SIG-M5 treated with dmso at 0.1 percent for 504 hours (cell line): Measurements from ENCODE around the gene CALHM3.

Experiments used
- DNase-seq: peaks from one replicate; lab custom pipeline; 2025; ENCODE audit not compliant: unreplicated experiment; lab: John Stamatoyannopoulos, UW

The CALHM3 gene

GRCh38 chr10:103475437-103475836, 3.6 kb downstream of the CALHM3 start:
- no peak for DNase-seq

- DNase-seq, result no peak
Observed at GRCh38 chr10:103474077-103474476, 5.0 kb downstream of the CALHM3 start.

- DNase-seq, result no peak
Observed at GRCh38 chr10:103473261-103473671, 5.8 kb downstream of the CALHM3 start.

GRCh38 chr10:103472005-103472404, 7.0 kb downstream of the CALHM3 start:
- peak; percentile 22 for DNase-seq

- DNase-seq, result peak; percentile 74
Observed at GRCh38 chr10:103470761-103471653, 8.0 kb downstream of the CALHM3 start.

GRCh38 chr10:103469201-103469600, 9.8 kb downstream of the CALHM3 start:
- no peak for DNase-seq

GRCh38 chr10:103467406-103467805, 11.6 kb downstream of the CALHM3 start:
- DNase-seq, result no peak

GRCh38 chr10:103466734-103467133, 12.3 kb downstream of the CALHM3 start:
- no peak for DNase-seq

GRCh38 chr10:103465411-103466179, 13.4 kb downstream of the CALHM3 start:
- no peak for DNase-seq

GRCh38 chr10:103463499-103463898, 15.5 kb downstream of the CALHM3 start:
- DNase-seq, result no peak

- no peak for DNase-seq
Observed at GRCh38 chr10:103459615-103460014, 19.4 kb downstream of the CALHM3 start.

GRCh38 chr10:103458720-103459119, 20.3 kb downstream of the CALHM3 start, which contains the start of gene CALHM1:
Gene CALHM1, minus strand, starts transcription at chr10:103458900. Its CDS starts 149 bp downstream, at chr10:103458751.
- no peak for DNase-seq

- no peak for DNase-seq
Observed at GRCh38 chr10:103457896-103458583, 21.0 kb downstream of the CALHM3 start.

- no peak for DNase-seq
Observed at GRCh38 chr10:103457176-103457712, 21.8 kb downstream of the CALHM3 start.

- DNase-seq, result no peak
Observed at GRCh38 chr10:103456074-103456660, 22.9 kb downstream of the CALHM3 start.

GRCh38 chr10:103455235-103455634, 23.8 kb downstream of the CALHM3 start:
- no peak for DNase-seq

- DNase-seq, result no peak
Observed at GRCh38 chr10:103454026-103454425, 25.0 kb downstream of the CALHM3 start.

- DNase-seq, result no peak
Observed at GRCh38 chr10:103452506-103453230, 26.4 kb downstream of the CALHM3 start.

GRCh38 chr10:103451831-103452505, 27.1 kb downstream of the CALHM3 start, which contains the start of gene CALHM2:
Gene CALHM2, minus strand, starts transcription at chr10:103452370. Its CDS starts 2,429 bp downstream, at chr10:103449941.
- DNase-seq, result peak; percentile 44
